Fibroblast of lung (primary cell): ENCODE measurements around the gene MRPS2. TPM values are rescaled to one million over a fixed set of nuclear protein-coding genes. Genes with fewer than 3 reads are reported as not detected.
A peak's percentile ranks its signal among the peaks of the same experiment; 100 is the strongest.
"Not testable (repeated sequence)": the region's sequence is repeated elsewhere in the genome, so short reads cannot be mapped to it uniquely, and the experiment has no call there.

Experiments used
- DNase-seq, 2 donors: peaks; one replicate each; pipeline versions ENCODE4 v3.0.0 to v3.0.0-alpha.2; 2010; ENCODE audit warnings: low read depth in 2 of 2
- H2AFZ ChIP-seq: 2 replicates; pipeline ENCODE4 v1.5.1; 2012; ENCODE audit warnings: low read length, control low read depth, inconsistent platforms
- H3K27ac ChIP-seq: 2 replicates; pipeline ENCODE4 v1.5.1; 2011; ENCODE audit warnings: low read length, control low read depth; ENCODE audit not compliant: insufficient read depth
- H3K27me3 ChIP-seq: 2 replicates; pipeline ENCODE4 v1.5.1; 2011; ENCODE audit warnings: mild to moderate bottlenecking, low read length; ENCODE audit not compliant: control insufficient read depth, insufficient read depth
- H3K36me3 ChIP-seq: 2 replicates; pipeline ENCODE4 v1.5.1; 2011; ENCODE audit warnings: low read length; ENCODE audit not compliant: control insufficient read depth, insufficient read depth
- H3K4me1 ChIP-seq: 2 replicates; pipeline ENCODE4 v1.5.1; 2011; ENCODE audit warnings: low read length; ENCODE audit not compliant: control insufficient read depth, insufficient read depth; ENCODE audit errors: extremely low read depth
- H3K4me2 ChIP-seq: 2 replicates; pipeline ENCODE4 v1.5.1; 2011; ENCODE audit warnings: low read length, control low read depth; ENCODE audit not compliant: insufficient read depth; ENCODE audit errors: extremely low read depth
- H3K4me3 ChIP-seq, 4 experiments: fragments of 200-600 bp in 1 of 4; sonication (generic) in 1 of 4; replicated peaks in 1 of 4; 2 replicates each; pipeline ENCODE4 v1.5.1; 2011 to 2016; ENCODE audit warnings: low read length in 4 of 4, low read depth in 3 of 4, mild to moderate bottlenecking in 3 of 4, control low read depth in 2 of 4, inconsistent platforms in 1 of 4, mixed read lengths in 1 of 4; ENCODE audit not compliant: insufficient read depth in 1 of 4; ENCODE audit errors: control extremely low read depth in 1 of 4
- H3K79me2 ChIP-seq: 2 replicates; pipeline ENCODE4 v1.5.1; 2012; ENCODE audit warnings: mild to moderate bottlenecking, low read length, inconsistent platforms; ENCODE audit not compliant: control insufficient read depth, insufficient read depth
- H3K9ac ChIP-seq: 2 replicates; pipeline ENCODE4 v1.5.1; 2011; ENCODE audit warnings: mild to moderate bottlenecking, low read length, control low read depth; ENCODE audit not compliant: insufficient read depth
- H3K9me3 ChIP-seq: 2 replicates; pipeline ENCODE4 v1.5.1; 2012; ENCODE audit warnings: low read depth, low read length; ENCODE audit not compliant: control insufficient read depth, insufficient read depth
- H4K20me1 ChIP-seq: 2 replicates; pipeline ENCODE4 v1.5.1; 2011; ENCODE audit warnings: low read length; ENCODE audit not compliant: control insufficient read depth, insufficient read depth; ENCODE audit errors: extremely low read depth
- CTCF ChIP-seq, 2 donors: IDR thresholded peaks in 1 of 2; conservative IDR thresholded peaks in 1 of 2; 1 replicate in 1 of 2; 2 replicates in 1 of 2; pipeline ENCODE4 v1.5.1; 2011 to 2012; ENCODE audit warnings: low read length in 2 of 2, control low read depth in 1 of 2, inconsistent platforms in 1 of 2, low read depth in 1 of 2, mild to moderate bottlenecking in 1 of 2
- EZH2 ChIP-seq: IDR thresholded peaks from 2 replicates; pipeline ENCODE4 v1.5.1; 2012; ENCODE audit warnings: low read length, control low read depth, mild to moderate bottlenecking; ENCODE audit errors: missing control alignments
- polyA plus RNA-seq, 2 donors: library from polyadenylated mRNA; depleted of rRNA in 1 of 2; stranded (reverse) in 1 of 2; unstranded in 1 of 2; fragments of >200 nt; gene quantifications; 2 replicates each; pipeline ENCODE4 v1.2.1, GENCODE V29; 2011 to 2012; ENCODE audit warnings: missing spikeins in 1 of 2
- total RNA-seq: library from RNA; depleted of rRNA; stranded (reverse); fragments of >200 nt; gene quantifications from 2 replicates; pipeline ENCODE4 v1.2.1, GENCODE V29; 2014

The MRPS2 gene
- total and polyA plus RNA-seq, 2 donors (not counting 1 experiment from before 2014, with no cell fraction given) = 10.4 to 43.6 TPM

GRCh38 chr9:135536216-135536615, 35.7 kb downstream of the MRPS2 start:
- no peaks in the 10 kb centered on the region for H4K20me1 ChIP-seq
- H3K9ac ChIP-seq = no peak overlapping the region
- no peaks in the 10 kb centered on the region for H3K4me1 ChIP-seq
- H3K27ac ChIP-seq = no peak overlapping the region
- no peaks in the 10 kb centered on the region for H3K36me3 ChIP-seq
- no peak overlapping the region for H3K4me3 ChIP-seq
- peak in 1 of 2 donors; percentile 72 for DNase-seq
- no peaks in the 10 kb centered on the region for H3K9me3 ChIP-seq
- H3K27me3 ChIP-seq = no peaks in the 10 kb centered on the region
- H3K79me2 ChIP-seq = no peaks in the 10 kb centered on the region
- no peak overlapping the region for H2AFZ ChIP-seq
- TF ChIP-seq EZH2 (no peak), CTCF (conservative IDR thresholded peaks at IDR 0.05 in 1 of 2, IDR thresholded peaks at IDR 0.05 in 1 of 2; ENCODE audit: low read depth in 1 of 2, low read length in 2 of 2) (no peak)
- no peak overlapping the region for H3K4me2 ChIP-seq

GRCh38 chr9:135543262-135543894, 42.9 kb downstream of the MRPS2 start:
- H3K4me3 ChIP-seq = not testable (repeated sequence)
- DNase-seq = peak in 1 of 2 donors; percentile 7

GRCh38 chr9:135544981-135545635, 44.6 kb downstream of the MRPS2 start:
- no peak for DNase-seq
- Histone ChIP-seq H4K20me1 (no peaks in the 10 kb centered on the region), H3K79me2 (no peaks in the 10 kb centered on the region), H3K4me1 (no peaks in the 10 kb centered on the region), H3K4me3 (no peak overlapping the region), H3K27ac (no peak overlapping the region), H3K27me3 (no peaks in the 10 kb centered on the region), H3K36me3 (no peaks in the 10 kb centered on the region), H3K4me2 (no peak overlapping the region), H3K9me3 (no peaks in the 10 kb centered on the region), H3K9ac (no peak overlapping the region), H2AFZ (no peak overlapping the region)
- TF ChIP-seq CTCF (conservative IDR thresholded peaks at IDR 0.05 in 1 of 2, IDR thresholded peaks at IDR 0.05 in 1 of 2; ENCODE audit: low read depth in 1 of 2, low read length in 2 of 2) (no peak), EZH2 (no peak)

More at GRCh38 chr9:135543262-135543894, 42.9 kb downstream of the MRPS2 start:
- not testable (repeated sequence) for H3K27ac ChIP-seq, H4K20me1 ChIP-seq, H3K4me2 ChIP-seq, H3K9ac ChIP-seq, H3K4me1 ChIP-seq, H3K9me3 ChIP-seq, H3K27me3 ChIP-seq, H3K79me2 ChIP-seq, H2AFZ ChIP-seq, H3K36me3 ChIP-seq

GRCh38 chr9:135545646-135546176, 45.2 kb downstream of the MRPS2 start, which contains the start of gene OBP2A:
OBP2A (plus strand) TSS chr9:135546126; CDS start chr9:135546181, 55 bp downstream.
- not testable (repeated sequence) for H3K4me2 ChIP-seq

GRCh38 chr9:135546792-135547617, 46.5 kb downstream of the MRPS2 start:
- not testable (repeated sequence) for H3K9me3 ChIP-seq, H3K36me3 ChIP-seq, H3K27me3 ChIP-seq, H3K4me3 ChIP-seq, H4K20me1 ChIP-seq, H3K79me2 ChIP-seq, H3K4me1 ChIP-seq, H2AFZ ChIP-seq, H3K4me2 ChIP-seq, H3K9ac ChIP-seq, DNase-seq, H3K27ac ChIP-seq

More at GRCh38 chr9:135545646-135546176, 45.2 kb downstream of the MRPS2 start, which contains the start of gene OBP2A:
- H3K9ac ChIP-seq, H3K4me3 ChIP-seq, H2AFZ ChIP-seq, H3K27ac ChIP-seq, H3K79me2 ChIP-seq, H4K20me1 ChIP-seq, H3K4me1 ChIP-seq, H3K9me3 ChIP-seq, H3K36me3 ChIP-seq, H3K27me3 ChIP-seq, DNase-seq: not testable (repeated sequence)
